ENCODE results near the gene LCN2. TPM values are rescaled to one million over a fixed set of nuclear protein-coding genes. Genes with fewer than 3 reads are reported as not detected.

LCN2 gene
- total and polyA plus RNA-seq, 12 donors: 0.34 to 2.7 (median 0.62) TPM; not detected in 5

DNA sequence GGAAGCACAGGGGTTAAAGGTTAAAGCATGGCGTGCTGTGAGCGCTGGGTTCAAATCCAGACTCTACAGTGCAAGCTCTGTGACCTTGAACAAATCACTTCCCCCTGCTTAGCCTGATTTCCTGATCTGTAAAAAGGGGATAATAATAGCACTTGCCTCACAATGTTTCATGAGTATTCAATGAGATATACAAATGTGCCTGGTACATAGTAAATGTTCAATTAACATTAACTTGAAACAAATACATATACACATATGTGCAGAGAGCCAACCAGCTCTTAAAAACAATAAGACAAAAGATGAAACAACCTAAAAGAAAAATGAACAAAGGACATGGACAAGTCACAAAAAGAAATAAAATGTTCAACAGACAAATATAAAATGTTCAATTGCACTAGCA, 38.1 kb downstream of the LCN2 start:
- ATAC-seq: no peak
- H3K27me3 ChIP-seq: no peaks in the 10 kb centered on the region
- 97 to 100% methylated on average over 2 of the region's 2 CpGs for WGBS, 2 donors

DNA sequence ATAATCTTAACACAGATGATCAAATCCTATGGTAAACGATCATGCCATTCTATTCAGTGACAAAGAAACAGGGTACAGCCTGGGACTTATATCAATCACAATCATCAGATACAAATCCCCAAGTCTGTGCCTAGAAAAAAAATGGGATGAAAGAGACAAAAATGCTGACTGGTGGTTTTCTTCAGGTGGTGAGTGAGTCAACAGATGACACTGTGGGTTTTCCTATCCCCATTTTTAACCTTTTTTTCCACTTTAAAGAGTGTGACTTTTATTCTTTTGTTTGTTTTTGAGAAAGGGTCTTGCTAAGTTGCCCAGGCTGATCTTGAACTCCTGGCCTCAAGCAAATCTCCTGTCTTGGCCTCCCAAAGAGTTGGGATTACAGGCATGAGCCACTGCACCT, 39.0 kb downstream of the LCN2 start:
- TF ChIP-seq, protein P1, sequence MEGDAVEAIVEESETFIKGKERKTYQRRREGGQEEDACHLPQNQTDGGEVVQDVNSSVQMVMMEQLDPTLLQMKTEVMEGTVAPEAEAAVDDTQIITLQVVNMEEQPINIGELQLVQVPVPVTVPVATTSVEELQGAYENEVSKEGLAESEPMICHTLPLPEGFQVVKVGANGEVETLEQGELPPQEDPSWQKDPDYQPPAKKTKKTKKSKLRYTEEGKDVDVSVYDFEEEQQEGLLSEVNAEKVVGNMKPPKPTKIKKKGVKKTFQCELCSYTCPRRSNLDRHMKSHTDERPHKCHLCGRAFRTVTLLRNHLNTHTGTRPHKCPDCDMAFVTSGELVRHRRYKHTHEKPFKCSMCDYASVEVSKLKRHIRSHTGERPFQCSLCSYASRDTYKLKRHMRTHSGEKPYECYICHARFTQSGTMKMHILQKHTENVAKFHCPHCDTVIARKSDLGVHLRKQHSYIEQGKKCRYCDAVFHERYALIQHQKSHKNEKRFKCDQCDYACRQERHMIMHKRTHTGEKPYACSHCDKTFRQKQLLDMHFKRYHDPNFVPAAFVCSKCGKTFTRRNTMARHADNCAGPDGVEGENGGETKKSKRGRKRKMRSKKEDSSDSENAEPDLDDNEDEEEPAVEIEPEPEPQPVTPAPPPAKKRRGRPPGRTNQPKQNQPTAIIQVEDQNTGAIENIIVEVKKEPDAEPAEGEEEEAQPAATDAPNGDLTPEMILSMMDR (IDR thresholded peaks at IDR 0.05): no peak
- WGBS, 2 donors: 81 to 84% methylated on average over 1 of the region's 1 CpG

More for the DNA sequence above, 38.1 kb downstream of the LCN2 start:
- Histone ChIP-seq H3K36me3 (peaks cover 0 to 79% (median 26%) of the 10 kb centered on the region in 9 donors), H3K4me3 (no peak overlapping the region), H3K9me3 (no peaks in the 10 kb centered on the region), H3K4me1 (peaks cover 10 to 20% (median 17%) of the 10 kb centered on the region in 9 donors), H3K27ac (no peak overlapping the region)
- TF ChIP-seq, protein P1 (IDR thresholded peaks at IDR 0.05): no peak
- DNase-seq: no peak
- intact Hi-C loops (cut with DNase I): no loop called here

DNA sequence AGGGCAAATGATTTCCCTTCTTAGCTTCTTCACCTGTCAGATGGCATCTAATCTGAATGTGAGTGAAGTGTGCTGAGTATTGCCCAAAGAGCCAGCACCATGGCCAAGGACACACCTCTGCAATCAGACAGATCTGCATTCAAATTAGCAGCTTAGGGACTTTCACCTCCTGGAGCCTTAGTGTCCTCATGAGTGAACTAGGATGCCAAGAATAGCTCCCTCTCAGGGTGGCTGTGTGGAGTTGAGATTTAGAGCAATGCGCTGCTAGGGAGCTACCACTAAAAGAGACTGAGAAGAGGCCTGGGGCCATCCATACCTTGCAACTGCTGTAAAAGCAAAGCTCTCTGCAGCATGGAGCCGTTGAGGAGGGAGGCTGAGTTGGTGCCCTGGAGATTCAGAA, 40.8 kb downstream of the LCN2 start:
- WGBS, 2 donors: 50 to 62% methylated on average over 2 of the region's 2 CpGs
- peak overlapping the region in 3 of 10 donors; percentile 68 to 89 (median 85) for H3K4me3 ChIP-seq
- H3K9me3 ChIP-seq: no peaks in the 10 kb centered on the region
- intact Hi-C loops (cut with DNase I): loop anchor here in 4 of 10 donors (10.0 kb wide), 2 partner anchors 135 to 155 kb away; partner anchors contain the start of genes SLC27A4 (in 3 of the 4), COQ4 (in 1 of the 4) and TRUB2 (in 1 of the 4)
- no peaks in the 10 kb centered on the region for H3K27me3 ChIP-seq
- ATAC-seq (no peak), DNase-seq (no peak)
- H3K27ac ChIP-seq: no peak overlapping the region
- TF ChIP-seq, protein P1 (IDR thresholded peaks at IDR 0.05): no peak
- peaks cover 0 to 53% (median 11%) of the 10 kb centered on the region in 9 donors for H3K36me3 ChIP-seq
- H3K4me1 ChIP-seq: peaks cover 10 to 32% (median 21%) of the 10 kb centered on the region in 9 donors

More for the DNA sequence above, 39.0 kb downstream of the LCN2 start:
- H3K4me3 ChIP-seq: no peak overlapping the region
- DNase-seq (no peak), ATAC-seq (no peak)
- no peaks in the 10 kb centered on the region for H3K9me3 ChIP-seq
- H3K36me3 ChIP-seq: peaks cover 0 to 71% (median 22%) of the 10 kb centered on the region in 9 donors
- intact Hi-C loops (cut with DNase I): no loop called here
- peaks cover 10 to 27% (median 21%) of the 10 kb centered on the region in 9 donors for H3K4me1 ChIP-seq
- H3K27me3 ChIP-seq: no peaks in the 10 kb centered on the region
- no peak overlapping the region for H3K27ac ChIP-seq

DNA sequence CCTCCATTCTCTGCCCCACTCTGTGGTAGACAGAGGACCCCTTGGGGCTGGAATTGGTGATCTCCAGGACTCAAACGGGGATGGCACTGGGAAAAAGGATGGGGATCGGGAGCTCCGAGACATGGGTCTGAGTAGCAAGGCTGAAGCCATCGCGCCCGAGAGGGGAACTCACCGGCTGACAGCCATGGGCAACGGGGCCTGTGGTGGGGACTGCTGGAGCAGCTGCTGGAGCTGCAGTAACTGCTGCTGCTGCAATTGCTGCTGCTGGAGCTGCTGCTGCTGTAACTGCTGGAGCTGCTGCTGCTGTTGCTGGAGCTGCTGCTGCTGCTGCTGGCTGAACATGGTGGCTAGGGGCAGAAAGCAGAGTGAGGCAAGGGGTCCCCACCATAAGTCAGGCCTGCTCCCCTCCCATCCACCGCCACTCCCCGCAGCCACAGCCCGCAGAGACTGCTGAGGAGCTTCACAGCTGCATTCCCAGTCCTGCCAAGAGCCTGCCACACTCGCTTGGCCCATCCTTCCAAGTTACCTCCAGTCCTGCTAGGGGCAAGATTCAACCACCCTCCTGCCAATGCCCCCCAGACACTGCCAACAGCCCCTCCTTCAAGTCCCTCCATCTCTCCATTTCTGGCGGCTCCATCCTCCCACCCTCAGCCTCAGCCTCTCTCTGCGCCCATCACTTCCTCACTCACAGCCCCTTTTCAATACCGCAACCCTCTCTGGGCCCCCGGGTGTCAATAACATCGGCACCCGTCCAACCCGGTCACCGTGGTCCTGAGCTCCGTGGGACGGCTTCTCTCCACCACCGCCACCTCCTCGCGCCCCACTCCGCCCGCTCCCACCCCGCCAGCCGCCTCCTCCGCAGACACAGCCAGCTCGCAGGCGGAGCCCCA, 41.5 kb downstream of the LCN2 start:
- H3K9me3 ChIP-seq: no peaks in the 10 kb centered on the region
- 20 to 21% methylated on average over 32 of the region's 32 CpGs for WGBS, 2 donors
- no peaks in the 10 kb centered on the region for H3K27me3 ChIP-seq
- ATAC-seq: peak in 6 of 8 donors; percentile 1 to 43 (median 6)
- peak overlapping the region; percentile 48 to 97 (median 88) for H3K4me3 ChIP-seq
- H3K27ac ChIP-seq: peak overlapping the region; percentile 74 to 94 (median 88)
- peak; percentile 16 to 27 for DNase-seq
- intact Hi-C loops (cut with DNase I): loop anchor here in 4 of 10 donors (10.0 kb wide), 2 partner anchors 134 to 154 kb away; partner anchors contain the start of genes SLC27A4 (in 3 of the 4), COQ4 (in 1 of the 4) and TRUB2 (in 1 of the 4)
- H3K4me1 ChIP-seq: peaks cover 10 to 32% (median 21%) of the 10 kb centered on the region in 9 donors
- H3K36me3 ChIP-seq: peaks cover 0 to 45% (median 11%) of the 10 kb centered on the region in 9 donors
- TF ChIP-seq, protein P1 (IDR thresholded peaks at IDR 0.05): no peak

All from heart right ventricle (tissue), 16 donors.